Stimulated activated CD8-positive, alpha-beta memory T cell treated with anti-CD3 and anti-CD28 coated beads, Interleukin-12 subunit alpha, Interleukin-12 subunit beta, amount 100 ng/mL, for 24 hours (primary cell): ENCODE data around the gene PER2.
"Not testable (repeated sequence)": the region's sequence is repeated elsewhere in the genome, so short reads cannot be mapped to it uniquely, and the experiment has no call there.

Source experiments
- DNase-seq: peaks from one replicate; pipeline ENCODE4 v3.0.0-alpha.2; 2020; ENCODE audit errors: extremely low read depth

PER2 gene

GRCh38 chr2:238288650-238289573 is 502 bp upstream of the PER2 start:
- DNase-seq = peak; percentile 88

- DNase-seq = no peak
Observed at GRCh38 chr2:238286987-238287736, 1.2 kb downstream of the PER2 start.

- DNase-seq = no peak
Observed at GRCh38 chr2:238286551-238286950, 1.9 kb downstream of the PER2 start.

GRCh38 chr2:238286095-238286494 is 2.3 kb downstream of the PER2 start:
- no peak for DNase-seq

- no peak for DNase-seq
Observed at GRCh38 chr2:238285653-238286082, 2.7 kb downstream of the PER2 start.

- no peak for DNase-seq
Observed at GRCh38 chr2:238284802-238285515, 3.5 kb downstream of the PER2 start.

GRCh38 chr2:238282861-238283738 is 5.3 kb downstream of the PER2 start:
- no peak for DNase-seq

GRCh38 chr2:238281826-238282480 is 6.5 kb downstream of the PER2 start:
- DNase-seq = no peak

- no peak for DNase-seq
Observed at GRCh38 chr2:238280083-238280825, 8.2 kb downstream of the PER2 start.

GRCh38 chr2:238279324-238279682 is 9.1 kb downstream of the PER2 start:
- DNase-seq = no peak

GRCh38 chr2:238278626-238279323 is 9.6 kb downstream of the PER2 start:
- no peak for DNase-seq

- DNase-seq = no peak
Observed at GRCh38 chr2:238277695-238278094, 10.7 kb downstream of the PER2 start.

GRCh38 chr2:238274152-238274865 is 14.1 kb downstream of the PER2 start:
- no peak for DNase-seq

- DNase-seq = not testable (repeated sequence)
Observed at GRCh38 chr2:238273433-238273832, 15.0 kb downstream of the PER2 start.

GRCh38 chr2:238272156-238272555 is 16.3 kb downstream of the PER2 start:
- no peak for DNase-seq

- not testable (repeated sequence) for DNase-seq
Observed at GRCh38 chr2:238271686-238272085, 16.7 kb downstream of the PER2 start.

- no peak for DNase-seq
Observed at GRCh38 chr2:238271061-238271554, 17.3 kb downstream of the PER2 start.

GRCh38 chr2:238270606-238271005 is 17.8 kb downstream of the PER2 start:
- no peak for DNase-seq

- no peak for DNase-seq
Observed at GRCh38 chr2:238269741-238270140, 18.7 kb downstream of the PER2 start.
